Activated CD4-positive, CD25-positive, alpha-beta regulatory T cell treated with anti-CD3 and anti-CD28 coated beads, Interleukin-2, amount 50 U/mL, for 72 hours (primary cell): ENCODE measurements around the gene SLC12A4.

Experiments used
- DNase-seq: peaks from one replicate; pipeline ENCODE4 v3.0.0; 2021

The SLC12A4 gene

GRCh38 chr16:67962135-67962534 lies 6.3 kb downstream of the SLC12A4 start:
- no peak for DNase-seq

- DNase-seq: no peak
Observed at GRCh38 chr16:67961551-67961957, 6.9 kb downstream of the SLC12A4 start.

GRCh38 chr16:67959536-67960329 lies 8.7 kb downstream of the SLC12A4 start:
- DNase-seq: no peak

GRCh38 chr16:67957622-67958021 lies 10.8 kb downstream of the SLC12A4 start:
- DNase-seq: no peak

GRCh38 chr16:67954421-67955196 lies 13.8 kb downstream of the SLC12A4 start:
- no peak for DNase-seq

GRCh38 chr16:67953641-67954375 lies 14.6 kb downstream of the SLC12A4 start:
- no peak for DNase-seq

GRCh38 chr16:67951485-67951884 lies 17.0 kb downstream of the SLC12A4 start:
- DNase-seq: no peak

- no peak for DNase-seq
Observed at GRCh38 chr16:67950335-67950843, 18.0 kb downstream of the SLC12A4 start.

- DNase-seq: no peak
Observed at GRCh38 chr16:67949645-67950044, 18.8 kb downstream of the SLC12A4 start.

- DNase-seq: no peak
Observed at GRCh38 chr16:67948015-67948414, 20.4 kb downstream of the SLC12A4 start.

GRCh38 chr16:67946966-67947558 lies 21.4 kb downstream of the SLC12A4 start:
- no peak for DNase-seq

GRCh38 chr16:67946128-67946569 lies 22.3 kb downstream of the SLC12A4 start:
- no peak for DNase-seq

GRCh38 chr16:67945392-67945933 lies 23.0 kb downstream of the SLC12A4 start:
- DNase-seq: no peak

- DNase-seq: no peak
Observed at GRCh38 chr16:67944690-67945391, 23.6 kb downstream of the SLC12A4 start.

- no peak for DNase-seq
Observed at GRCh38 chr16:67943619-67944504, 24.6 kb downstream of the SLC12A4 start, which contains the start of gene LCAT. Gene LCAT (minus strand): TSS chr16:67944120. CDS start chr16:67944101, 19 bp downstream.

- DNase-seq: no peak
Observed at GRCh38 chr16:67943256-67943618, 25.2 kb downstream of the SLC12A4 start.

- DNase-seq: no peak
Observed at GRCh38 chr16:67942510-67943255, 25.8 kb downstream of the SLC12A4 start.

GRCh38 chr16:67942200-67942509 lies 26.3 kb downstream of the SLC12A4 start:
- DNase-seq: no peak

GRCh38 chr16:67941469-67942199 lies 26.8 kb downstream of the SLC12A4 start:
- no peak for DNase-seq
